Right kidney (tissue), 1 donor: ENCODE data around the gene PFKL.

Experiments used
- DNase-seq: peaks from one replicate; pipeline ENCODE4 v3.0.0-alpha.2; 2016

Gene PFKL

DNA sequence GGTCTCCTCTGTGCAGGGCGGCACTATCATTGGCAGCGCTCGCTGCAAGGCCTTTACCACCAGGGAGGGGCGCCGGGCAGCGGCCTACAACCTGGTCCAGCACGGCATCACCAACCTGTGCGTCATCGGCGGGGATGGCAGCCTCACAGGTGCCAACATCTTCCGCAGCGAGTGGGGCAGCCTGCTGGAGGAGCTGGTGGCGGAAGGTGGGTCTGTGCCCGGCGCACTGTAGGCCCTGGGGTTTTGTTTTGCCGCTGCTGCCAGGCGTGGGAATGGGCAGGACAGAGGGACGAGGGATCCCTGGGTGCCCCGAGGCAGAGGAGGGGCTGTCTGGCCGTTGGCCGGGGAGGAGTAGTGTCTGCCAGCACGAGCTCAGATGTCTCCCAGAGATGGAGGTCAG, 12.2 kb downstream of the PFKL start:
- no peak for DNase-seq

GRCh38 chr21:44312716-44313115, 12.9 kb downstream of the PFKL start:
- DNase-seq = no peak

- DNase-seq = no peak
Measured at GRCh38 chr21:44313451-44313850, 13.6 kb downstream of the PFKL start.

- DNase-seq = no peak
Measured at GRCh38 chr21:44314128-44314527, 14.3 kb downstream of the PFKL start.

GRCh38 chr21:44314561-44314960, 14.7 kb downstream of the PFKL start:
- no peak for DNase-seq

DNA sequence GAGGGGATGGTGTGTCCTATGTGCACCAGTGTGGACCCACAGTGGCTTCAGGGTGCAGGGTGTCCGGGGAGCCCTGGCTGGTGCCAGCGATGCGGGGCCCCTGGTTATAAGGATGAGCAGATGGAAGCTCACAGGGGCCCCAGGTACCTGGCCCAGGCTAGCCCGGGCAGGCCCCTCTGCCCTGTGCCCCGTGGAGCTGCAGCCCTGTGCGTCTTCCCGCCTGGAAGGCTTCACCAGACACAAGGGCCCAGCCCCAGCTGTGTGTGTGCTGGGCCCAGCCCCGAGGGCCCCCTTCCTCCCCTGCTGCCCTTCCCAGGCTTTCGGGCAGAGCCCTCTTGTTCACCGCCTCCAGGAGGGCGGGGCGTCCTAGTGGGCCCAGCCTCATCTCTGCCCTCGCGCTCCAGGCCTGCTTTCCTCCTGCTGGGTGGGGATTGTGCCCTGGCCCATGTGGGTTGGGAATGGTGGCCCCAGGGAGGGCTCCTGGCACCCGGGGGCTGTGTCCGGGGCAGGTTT, 15.9 kb downstream of the PFKL start:
- no peak for DNase-seq

DNA sequence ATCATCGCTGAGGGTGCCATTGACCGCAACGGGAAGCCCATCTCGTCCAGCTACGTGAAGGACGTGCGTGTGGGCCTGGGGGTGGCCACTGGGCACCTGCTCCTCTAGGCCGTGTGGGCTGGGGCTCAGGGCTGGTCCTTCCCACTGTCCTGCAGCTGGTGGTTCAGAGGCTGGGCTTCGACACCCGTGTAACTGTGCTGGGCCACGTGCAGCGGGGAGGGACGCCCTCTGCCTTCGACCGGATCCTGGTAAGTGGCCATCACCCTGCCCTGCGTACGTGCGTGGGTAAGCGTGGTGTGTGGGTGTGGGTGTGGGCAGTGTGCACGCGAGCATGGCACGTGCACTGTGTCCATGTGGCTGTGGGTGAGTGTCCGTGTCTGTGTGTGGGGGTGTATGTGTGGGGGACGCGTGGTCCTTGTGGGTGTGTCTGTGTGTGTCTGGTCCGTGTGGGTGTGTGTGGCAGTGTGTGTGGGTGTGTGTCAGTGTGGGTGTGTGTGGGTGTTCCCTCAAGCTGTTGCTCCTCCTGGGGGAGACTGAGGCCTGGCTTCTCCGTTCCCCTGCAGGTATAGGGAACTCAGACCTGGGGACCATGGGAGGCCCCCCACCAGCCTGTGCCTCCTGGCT, 16.5 kb downstream of the PFKL start:
- no peak for DNase-seq

GRCh38 chr21:44317241-44317782, 17.5 kb downstream of the PFKL start:
- no peak for DNase-seq

DNA sequence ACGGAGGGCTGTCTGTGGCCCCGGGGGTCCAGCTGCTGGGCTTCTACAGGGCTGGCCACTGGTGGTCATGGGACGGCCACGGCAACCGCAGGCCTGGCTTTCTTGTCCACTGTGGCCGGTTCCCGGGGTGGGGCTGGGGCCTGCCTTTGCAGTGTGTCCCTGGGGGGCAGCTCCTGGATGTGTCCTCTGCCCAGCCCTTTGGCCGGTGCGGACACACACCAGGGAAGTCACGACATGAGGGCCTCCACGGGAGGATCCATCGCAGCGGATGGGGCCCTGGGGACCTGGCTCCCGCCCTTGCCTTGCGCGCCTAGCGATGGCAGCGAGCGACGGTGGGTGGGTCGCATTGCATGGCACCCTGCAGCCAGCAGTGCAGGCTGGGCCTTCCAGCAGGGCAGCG, 18.0 kb downstream of the PFKL start:
- DNase-seq = no peak

DNA sequence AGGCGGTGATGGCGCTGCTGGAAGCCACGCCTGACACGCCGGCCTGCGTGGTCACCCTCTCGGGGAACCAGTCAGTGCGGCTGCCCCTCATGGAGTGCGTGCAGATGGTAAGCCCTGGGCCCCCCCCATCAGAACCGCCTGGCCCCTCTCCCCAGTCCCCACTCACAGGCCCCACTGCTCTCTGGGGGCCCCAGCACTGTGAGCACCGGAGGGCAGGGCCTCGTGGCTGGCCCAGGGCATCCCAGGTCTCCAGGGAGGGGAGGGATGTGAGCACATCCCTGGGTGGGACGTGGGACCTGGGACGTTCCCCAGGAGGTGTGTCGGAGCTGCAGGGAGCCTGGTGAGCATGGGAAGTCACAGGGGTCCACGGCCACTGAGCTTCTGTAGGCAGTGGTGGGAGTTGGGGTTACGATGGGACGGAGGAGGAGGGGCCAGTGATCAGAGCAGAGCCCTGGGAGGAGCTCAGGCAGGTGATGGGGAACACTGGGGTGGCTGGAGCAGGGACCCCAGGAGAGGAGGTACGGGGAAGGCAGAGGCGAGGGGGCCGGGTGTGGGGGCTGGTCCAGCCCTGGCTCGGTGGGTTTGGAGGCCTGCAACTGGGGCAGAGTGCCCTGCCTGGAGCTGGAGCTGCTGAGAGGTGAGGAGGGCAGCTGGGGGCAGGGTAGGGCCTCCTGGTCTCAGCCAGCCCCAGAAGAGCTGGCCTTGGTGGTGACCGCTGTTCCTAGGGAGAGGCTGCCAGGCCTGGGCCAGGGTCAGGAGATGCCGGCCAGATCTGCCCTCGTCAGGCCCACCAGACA, 18.8 kb downstream of the PFKL start:
- no peak for DNase-seq

DNA sequence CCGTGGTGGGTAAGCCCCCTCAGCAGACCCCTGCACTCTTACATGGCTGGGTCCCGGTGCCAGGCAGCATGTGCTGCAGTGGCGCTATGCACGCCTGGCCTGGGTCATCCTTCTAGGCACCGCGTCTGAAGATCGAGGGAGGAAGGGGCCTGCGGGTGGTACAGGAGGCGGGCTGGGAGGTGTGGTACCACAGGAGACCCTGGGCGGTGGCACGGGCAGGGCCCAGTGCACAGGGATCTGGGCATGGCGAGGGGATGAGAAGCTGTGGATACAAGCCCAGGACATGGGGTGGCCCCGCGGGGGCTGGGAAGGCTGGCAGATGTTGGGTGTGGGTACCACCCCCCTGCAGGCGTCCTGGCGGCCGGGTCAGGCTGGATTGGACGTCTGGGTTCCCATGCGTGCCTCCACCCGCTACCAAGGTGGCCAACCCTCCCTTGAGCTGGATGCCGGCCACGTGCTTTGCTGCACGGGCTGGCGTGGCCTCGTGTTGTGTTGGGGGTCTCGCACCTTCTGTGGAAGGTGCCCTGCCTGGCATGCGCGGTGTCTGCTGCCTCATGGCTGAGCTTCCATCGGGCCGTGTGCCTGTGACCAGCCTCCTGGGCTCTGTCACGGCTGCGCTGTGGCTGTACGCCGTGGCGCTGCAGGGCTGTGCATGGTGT, 19.7 kb downstream of the PFKL start:
- no peak for DNase-seq

- DNase-seq = no peak
Measured at GRCh38 chr21:44320847-44321246, 21.0 kb downstream of the PFKL start.

GRCh38 chr21:44321846-44322450, 22.1 kb downstream of the PFKL start:
- DNase-seq = no peak

DNA sequence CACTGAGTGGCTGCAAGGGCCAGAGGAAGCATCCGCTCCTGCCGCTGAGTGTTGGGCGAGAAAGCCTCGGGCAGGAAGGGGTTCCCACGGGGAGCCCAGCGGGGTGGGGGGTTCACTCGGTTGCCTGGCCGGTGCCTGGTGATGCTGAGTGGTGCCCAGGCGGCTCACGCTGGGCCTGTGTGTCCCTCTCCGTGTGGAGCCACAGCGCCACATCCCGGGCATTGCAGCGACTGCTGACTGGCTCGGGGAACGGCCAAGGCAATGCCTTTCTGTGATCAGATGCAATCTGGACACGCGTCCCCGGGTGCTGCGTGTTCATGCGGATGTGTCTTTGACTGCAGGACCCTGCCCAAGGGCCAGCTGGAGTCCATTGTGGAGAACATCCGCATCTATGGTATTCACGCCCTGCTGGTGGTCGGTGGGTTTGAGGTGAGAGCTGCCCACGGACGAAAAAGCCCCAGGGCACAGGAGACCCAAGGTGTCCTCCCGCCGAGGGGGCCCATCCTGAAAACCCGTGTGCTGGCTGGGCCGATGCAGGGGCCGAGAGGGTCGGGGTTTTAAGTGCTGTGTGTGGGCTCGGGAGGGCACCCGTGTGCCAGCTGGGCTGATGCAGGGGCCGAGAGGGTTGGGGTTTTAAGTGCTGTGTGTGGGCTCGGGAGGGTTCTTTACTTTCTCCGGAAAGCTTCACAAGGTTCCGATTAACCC, 22.9 kb downstream of the PFKL start:
- no peak for DNase-seq

GRCh38 chr21:44323591-44323990, 23.7 kb downstream of the PFKL start:
- no peak for DNase-seq

GRCh38 chr21:44324106-44324853, 24.4 kb downstream of the PFKL start:
- no peak for DNase-seq

DNA sequence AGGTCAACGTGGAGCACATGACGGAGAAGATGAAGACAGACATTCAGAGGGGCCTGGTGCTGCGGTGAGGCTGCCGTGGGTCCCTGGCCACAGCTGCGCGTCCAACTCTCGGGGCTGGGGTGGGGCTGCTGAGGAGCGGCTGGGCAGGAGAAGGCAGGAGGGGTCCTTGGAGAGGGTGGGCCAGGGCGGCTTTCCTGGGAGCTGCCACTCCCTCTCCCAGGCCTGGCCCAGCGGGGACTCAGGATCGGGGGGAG, 24.9 kb downstream of the PFKL start:
- DNase-seq = no peak

DNA sequence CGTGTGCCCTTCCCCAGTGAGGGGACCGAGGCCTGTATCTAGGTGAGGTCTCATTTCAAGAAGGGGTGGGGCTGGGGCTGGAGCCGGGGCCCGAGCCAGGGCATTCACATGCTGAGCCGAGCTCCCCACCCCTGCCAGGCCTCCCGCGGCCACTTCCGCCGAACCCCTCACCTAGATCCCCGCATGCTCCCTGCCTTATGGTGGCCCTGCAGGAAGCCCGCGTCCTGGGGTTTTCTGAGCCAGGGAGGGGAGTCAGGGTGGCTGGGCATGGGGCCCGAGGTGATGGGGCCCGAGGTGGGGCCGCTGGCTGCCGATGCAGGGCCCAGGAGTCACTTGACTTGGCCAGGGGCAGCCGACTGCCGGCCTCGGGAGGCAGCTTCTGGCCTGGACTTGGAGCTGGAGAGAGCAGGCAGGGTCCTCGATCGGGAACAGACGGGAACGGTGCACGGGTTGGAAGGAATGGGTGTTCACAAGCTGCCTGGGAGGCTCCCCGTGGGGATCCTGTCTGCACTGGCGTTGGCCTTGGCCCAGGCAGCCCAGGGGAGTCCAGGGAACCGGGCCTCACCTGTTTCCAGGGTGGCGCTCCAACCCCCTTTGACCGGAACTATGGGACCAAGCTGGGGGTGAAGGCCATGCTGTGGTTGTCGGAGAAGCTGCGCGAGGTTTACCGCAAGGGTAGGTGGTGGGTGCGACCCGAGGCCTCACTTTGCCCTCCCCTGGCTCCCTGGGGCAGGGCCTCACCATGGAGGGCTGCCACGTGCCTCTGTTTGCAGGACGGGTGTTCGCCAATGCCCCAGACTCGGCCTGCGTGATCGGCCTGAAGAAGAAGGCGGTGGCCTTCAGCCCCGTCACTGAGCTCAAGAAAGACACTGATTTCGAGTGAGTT, 25.8 kb downstream of the PFKL start:
- DNase-seq = no peak

DNA sequence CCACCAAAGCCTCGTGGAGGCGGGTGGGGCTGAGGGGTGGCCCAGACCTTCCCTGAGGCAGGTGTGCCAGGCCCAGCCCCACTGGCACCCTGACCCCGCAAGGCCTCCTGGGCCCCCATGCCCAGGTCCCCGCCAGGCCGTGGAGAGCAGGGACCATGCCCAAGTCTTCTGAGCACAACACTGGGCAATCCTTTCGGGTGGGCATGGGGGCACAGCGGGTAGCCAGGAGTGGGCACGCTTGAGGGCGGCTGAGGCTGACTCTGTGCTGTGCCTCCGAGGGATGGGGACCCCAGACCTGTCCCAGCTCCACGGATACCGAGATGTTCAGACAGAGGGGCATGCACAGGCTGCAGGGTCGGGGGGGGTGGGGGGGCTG, 26.4 kb downstream of the PFKL start:
- DNase-seq = no peak

- no peak for DNase-seq
Measured at GRCh38 chr21:44326716-44327602, 27.1 kb downstream of the PFKL start.
